Measurements from ENCODE around the gene SNX33.
"Not testable (repeated sequence)": the region's sequence is repeated elsewhere in the genome, so short reads cannot be mapped to it uniquely, and the experiment has no call there.

SNX33 gene

GRCh38 chr15:75647370-75648155 is at the start of gene SNX33:
SNX33 (plus strand) TSS chr15:75647912; CDS start chr15:75649103, 1,191 bp downstream.
- DNase-seq: peak; percentile 16 to 82

GRCh38 chr15:75598361-75598760 is 49.4 kb upstream of the SNX33 start:
- no peak for DNase-seq

GRCh38 chr15:75599401-75599800 is 48.3 kb upstream of the SNX33 start:
- DNase-seq: no peak

GRCh38 chr15:75606026-75606425 is 41.7 kb upstream of the SNX33 start:
- no peak for DNase-seq

- DNase-seq: no peak
Measured at GRCh38 chr15:75606711-75607699, 40.7 kb upstream of the SNX33 start.

- no peak for DNase-seq
Measured at GRCh38 chr15:75616766-75617165, 30.9 kb upstream of the SNX33 start.

GRCh38 chr15:75620058-75620820 is 27.5 kb upstream of the SNX33 start:
- DNase-seq: no peak

GRCh38 chr15:75620841-75621391 is 26.8 kb upstream of the SNX33 start:
- no peak for DNase-seq

GRCh38 chr15:75622505-75622904 is 25.2 kb upstream of the SNX33 start:
- DNase-seq: no peak

GRCh38 chr15:75625542-75626347 is 22.0 kb upstream of the SNX33 start, which contains the start of gene SNUPN:
SNUPN (minus strand) TSS chr15:75625725; CDS start chr15:75621051, 4,674 bp downstream.
- DNase-seq: peak; percentile 87 to 96

GRCh38 chr15:75631935-75632334 is 15.8 kb upstream of the SNX33 start:
- no peak for DNase-seq

GRCh38 chr15:75633922-75634321 is 13.8 kb upstream of the SNX33 start:
- DNase-seq: not testable (repeated sequence)

GRCh38 chr15:75636026-75636425 is 11.7 kb upstream of the SNX33 start:
- no peak for DNase-seq

GRCh38 chr15:75637245-75638009 is 10.3 kb upstream of the SNX33 start:
- DNase-seq: no peak

- no peak for DNase-seq
Measured at GRCh38 chr15:75639191-75639708, 8.5 kb upstream of the SNX33 start.

- DNase-seq: peak; percentile 97 to 99
Measured at GRCh38 chr15:75639709-75640482, 7.8 kb upstream of the SNX33 start, which contains the start of gene IMP3. IMP3 (minus strand) TSS chr15:75640224; CDS start chr15:75640168, 56 bp downstream.

- peak; percentile 74 to 79 for DNase-seq
Measured at GRCh38 chr15:75640483-75641178, 7.1 kb upstream of the SNX33 start.

GRCh38 chr15:75641179-75641503 is 6.6 kb upstream of the SNX33 start:
- DNase-seq: no peak

- no peak for DNase-seq
Measured at GRCh38 chr15:75641603-75642002, 6.1 kb upstream of the SNX33 start.

All from NCI-H526 (cell line).